ENCODE data around the gene PLCG1. TPM values are rescaled to one million over a fixed set of nuclear protein-coding genes. Genes with fewer than 3 reads are reported as not detected.

PLCG1 gene
- total and polyA plus RNA-seq, 2 of the 8 experiments (the other 6 are each of a cell fraction or from before 2014, with no cell fraction given) = 103 to 154 TPM

DNA sequence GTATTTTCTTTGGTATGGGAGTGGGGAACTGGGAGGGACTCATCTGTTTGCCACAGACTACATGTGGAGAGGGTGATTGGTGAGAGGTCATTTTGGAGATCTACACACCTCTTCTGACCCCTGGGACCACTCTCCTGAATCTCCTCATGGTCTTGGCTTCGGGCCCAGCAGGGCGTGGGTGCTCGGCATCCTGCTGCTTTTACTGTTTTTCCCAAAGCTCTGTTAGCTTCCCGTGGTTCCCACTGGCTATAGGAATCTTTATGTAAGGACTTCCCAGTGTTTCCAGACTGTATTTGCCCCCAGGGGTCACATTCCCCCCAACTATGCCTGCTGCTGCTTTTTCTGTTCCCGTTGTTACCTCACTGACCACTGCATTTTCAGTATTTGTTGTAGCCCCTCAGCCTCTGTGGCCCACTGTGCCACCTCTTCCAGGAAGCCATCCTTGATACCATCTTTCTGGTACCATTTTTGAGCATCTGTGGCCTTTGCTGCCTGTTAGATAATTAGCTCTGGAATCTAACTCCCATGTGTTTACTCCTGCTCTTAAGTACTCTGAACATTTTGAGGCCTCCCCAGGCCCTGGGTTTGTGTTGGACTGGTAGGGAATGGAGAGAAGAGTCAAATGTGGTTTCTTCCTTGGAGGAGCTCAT, 14.9 kb downstream of the PLCG1 start (continued):
- no peak for TF ChIP-seq EGR1 (IDR thresholded peaks at IDR 0.05; ENCODE audit: borderline replicate concordance, low read depth, low read length)
- TF ChIP-seq CTBP2 (IDR thresholded peaks at IDR 0.05; ENCODE audit: borderline replicate concordance, insufficient read depth, insufficient read length, low read length) = no peak
- TF ChIP-seq KDM5A (IDR thresholded peaks at IDR 0.05; ENCODE audit: low read length) = no peak
